Epithelial cell of proximal tubule (primary cell): ENCODE data around the gene TWSG1. TPM values are rescaled to one million over a fixed set of nuclear protein-coding genes. Genes with fewer than 3 reads are reported as not detected.

Experiments
- DNase-seq: peaks from one replicate; pipeline ENCODE4 v3.0.0-alpha.2; 2011; ENCODE audit warnings: low read depth
- H3K4me3 ChIP-seq: 2 replicates; pipeline ENCODE4 v1.5.1; 2011; ENCODE audit warnings: low read depth, mild to moderate bottlenecking, low read length
- total RNA-seq: library from RNA; depleted of rRNA; stranded (reverse); fragments of >200 nt; gene quantifications from 2 replicates; pipeline ENCODE4 v1.2.3, GENCODE V29; 2015
- TF ChIP-seq, protein P1 (sequence below): conservative IDR thresholded peaks from 2 replicates; pipeline ENCODE4 v1.5.1; 2012; ENCODE audit warnings: low read depth, mild to moderate bottlenecking, low read length

TWSG1 gene
- total RNA-seq, 1 donor from 2014 or later = 40.5 TPM

DNA sequence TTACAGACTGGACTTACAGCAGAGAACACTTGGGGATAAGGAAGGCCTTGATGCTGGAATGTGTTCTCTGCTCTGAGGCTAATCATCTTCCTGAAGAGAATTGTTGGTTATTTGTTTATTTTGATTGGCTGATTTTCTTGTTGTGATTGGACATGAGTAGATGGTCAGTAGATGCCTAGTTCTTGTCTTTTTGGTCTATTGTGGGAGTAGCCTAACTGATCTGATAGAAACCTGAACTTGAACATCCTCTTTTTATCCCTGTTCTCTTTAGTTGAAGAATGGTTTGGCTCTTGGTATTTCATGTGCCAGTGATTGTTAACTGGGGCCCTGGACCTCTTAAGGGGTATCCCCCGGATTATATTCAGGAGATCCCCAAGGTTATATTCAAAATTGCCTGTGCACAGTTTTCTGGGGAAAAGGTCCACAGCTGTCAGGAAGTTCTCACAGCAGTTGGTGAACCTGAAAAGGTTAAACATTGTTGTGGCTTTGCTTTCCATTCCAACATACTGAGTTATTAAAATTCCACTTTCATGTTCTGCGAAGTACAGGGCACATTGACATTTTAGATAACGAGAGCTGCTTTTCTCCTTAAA is 13.6 kb downstream of the TWSG1 start:
- peak; percentile 68 for DNase-seq
- no peak overlapping the region for H3K4me3 ChIP-seq
- TF ChIP-seq, protein P1, sequence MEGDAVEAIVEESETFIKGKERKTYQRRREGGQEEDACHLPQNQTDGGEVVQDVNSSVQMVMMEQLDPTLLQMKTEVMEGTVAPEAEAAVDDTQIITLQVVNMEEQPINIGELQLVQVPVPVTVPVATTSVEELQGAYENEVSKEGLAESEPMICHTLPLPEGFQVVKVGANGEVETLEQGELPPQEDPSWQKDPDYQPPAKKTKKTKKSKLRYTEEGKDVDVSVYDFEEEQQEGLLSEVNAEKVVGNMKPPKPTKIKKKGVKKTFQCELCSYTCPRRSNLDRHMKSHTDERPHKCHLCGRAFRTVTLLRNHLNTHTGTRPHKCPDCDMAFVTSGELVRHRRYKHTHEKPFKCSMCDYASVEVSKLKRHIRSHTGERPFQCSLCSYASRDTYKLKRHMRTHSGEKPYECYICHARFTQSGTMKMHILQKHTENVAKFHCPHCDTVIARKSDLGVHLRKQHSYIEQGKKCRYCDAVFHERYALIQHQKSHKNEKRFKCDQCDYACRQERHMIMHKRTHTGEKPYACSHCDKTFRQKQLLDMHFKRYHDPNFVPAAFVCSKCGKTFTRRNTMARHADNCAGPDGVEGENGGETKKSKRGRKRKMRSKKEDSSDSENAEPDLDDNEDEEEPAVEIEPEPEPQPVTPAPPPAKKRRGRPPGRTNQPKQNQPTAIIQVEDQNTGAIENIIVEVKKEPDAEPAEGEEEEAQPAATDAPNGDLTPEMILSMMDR = no peak

DNA sequence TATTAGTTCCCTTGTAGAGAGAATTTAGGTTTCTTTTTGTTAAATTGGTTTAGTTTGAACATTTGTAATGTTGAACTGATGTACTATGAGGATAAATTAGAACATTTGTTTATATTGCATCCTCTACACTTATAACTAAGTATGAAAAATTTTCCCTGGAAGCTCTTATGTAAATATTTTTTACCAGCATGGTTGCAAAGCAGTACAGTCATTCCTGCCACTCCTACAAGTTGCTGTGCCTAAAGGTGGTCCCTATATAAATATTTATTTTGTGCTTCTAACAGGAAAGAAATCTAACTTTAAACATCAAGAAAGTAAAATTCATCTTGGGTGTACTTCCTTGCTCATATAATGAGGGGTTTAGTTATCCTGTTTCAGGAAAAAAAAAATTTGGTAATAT is 14.2 kb downstream of the TWSG1 start:
- TF ChIP-seq, protein P1 = no peak
- H3K4me3 ChIP-seq = no peak overlapping the region
- no peak for DNase-seq

GRCh38 chr18:9353596-9353995 is 19.0 kb downstream of the TWSG1 start:
- TF ChIP-seq, protein P1 = no peak
- H3K4me3 ChIP-seq = no peak overlapping the region
- DNase-seq = peak; percentile 23

GRCh38 chr18:9354256-9354655 is 19.7 kb downstream of the TWSG1 start:
- no peak overlapping the region for H3K4me3 ChIP-seq
- TF ChIP-seq, protein P1 = no peak
- no peak for DNase-seq

GRCh38 chr18:9356976-9357375 is 22.4 kb downstream of the TWSG1 start:
- TF ChIP-seq, protein P1 = no peak
- H3K4me3 ChIP-seq = no peak overlapping the region
- no peak for DNase-seq

DNA sequence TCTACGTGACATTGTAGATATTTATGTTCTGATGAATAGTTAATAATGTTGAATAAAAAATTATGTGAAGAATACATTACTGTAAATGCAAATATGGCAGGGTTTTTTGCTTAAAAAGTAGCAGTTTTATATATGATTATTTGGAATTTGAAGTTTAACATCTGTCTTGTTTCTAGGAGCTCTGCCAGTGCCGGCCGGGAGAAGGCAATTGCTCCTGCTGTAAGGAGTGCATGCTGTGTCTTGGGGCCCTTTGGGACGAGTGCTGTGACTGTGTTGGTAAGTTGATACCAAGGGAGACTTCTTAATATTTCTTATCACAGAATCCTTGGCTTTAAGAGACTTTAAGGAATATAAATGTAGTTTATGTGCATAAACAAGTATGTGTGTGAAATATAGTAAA is 25.2 kb downstream of the TWSG1 start:
- TF ChIP-seq, protein P1 = no peak
- no peak for DNase-seq
- no peak overlapping the region for H3K4me3 ChIP-seq

GRCh38 chr18:9361191-9361590 is 26.6 kb downstream of the TWSG1 start:
- H3K4me3 ChIP-seq = no peak overlapping the region

More at GRCh38 chr18:9361191-9361590, 26.6 kb downstream of the TWSG1 start:
- DNase-seq = no peak
- TF ChIP-seq, protein P1 = no peak
